ENCODE results near the gene UGT2B7. TPM values are rescaled to one million over a fixed set of nuclear protein-coding genes. Genes with fewer than 3 reads are reported as not detected.
"Not testable (repeated sequence)": the region's sequence is repeated elsewhere in the genome, so short reads cannot be mapped to it uniquely, and the experiment has no call there.

UGT2B7 gene
- total RNA-seq (2014; rRNA removed): not detected in 2 replicates
- not detected for Bru-seq, nascent RNA
- BruChase-seq, experiment 1, labeled RNA remaining after a 6-hour chase: not detected
- BruChase-seq, experiment 2, labeled RNA remaining after a 2-hour chase: not detected
- long read RNA-seq: 0 reads

DNA sequence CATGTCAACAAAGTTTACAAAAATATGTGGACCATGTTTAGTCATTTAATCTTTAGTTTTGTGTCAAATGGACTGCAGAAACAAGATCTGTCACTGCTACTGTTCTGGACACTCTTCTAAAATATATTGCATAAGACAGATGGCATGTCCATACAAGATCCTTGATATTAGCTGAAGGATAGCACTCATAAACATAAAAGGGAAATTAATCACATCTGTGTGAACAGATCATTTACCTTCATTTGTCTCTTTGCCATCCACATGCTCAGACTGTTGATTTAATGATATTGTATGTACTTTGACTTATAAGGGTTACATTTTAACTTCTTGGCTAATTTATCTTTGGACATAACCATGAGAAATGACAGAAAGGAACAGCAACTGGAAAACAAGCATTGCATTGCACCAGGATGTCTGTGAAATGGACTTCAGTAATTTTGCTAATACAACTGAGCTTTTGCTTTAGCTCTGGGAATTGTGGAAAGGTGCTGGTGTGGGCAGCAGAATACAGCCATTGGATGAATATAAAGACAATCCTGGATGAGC, at the start of gene UGT2B7:
Gene UGT2B7, plus strand, starts transcription at position 364 of the 546 bp plus-strand sequence. Its CDS starts 47 bp downstream, at position 411.
- Histone ChIP-seq H3K4me2 (ENCODE audit: low read length) (peak within 1 kb of the TSS; percentile 51), H3K27me3 (ENCODE audit: low read length) (no peaks in the 10 kb centered on the region), H4K20me1 (ENCODE audit: low read length) (no peaks in the 10 kb centered on the region), H3K9ac (ENCODE audit: low read length) (peak within 1 kb of the TSS; percentile 11), H2AFZ (ENCODE audit: low read length) (no peak within 1 kb of the TSS), H3K36me3 (ENCODE audit: low read depth, low read length) (no peaks in the 10 kb centered on the region), H3K9me3 (ENCODE audit: low read length) (no peaks in the 10 kb centered on the region), H3K9me2 (replicated peaks; ENCODE audit: low read length) (no peaks in the 10 kb centered on the region), H3K27ac (ENCODE audit: low read length) (peak within 1 kb of the TSS; percentile 89), H3F3A (ENCODE audit: low read length, unreplicated experiment) (peaks cover 17% of the 10 kb centered on the region), H3K4me1 (ENCODE audit: insufficient read depth, low read length) (peaks cover 59% of the 10 kb centered on the region), H3K4me3 (ENCODE audit: low read length) (no peak within 1 kb of the TSS), H3K79me2 (ENCODE audit: low read length) (no peaks in the 10 kb centered on the region)
- DNase-seq (peak; percentile 35), ATAC-seq (no peak; the same call in 1 of the 2 replicates)
- intact Hi-C loops (cut with micrococcal nuclease): loop anchor here (5.0 to 10.0 kb wide), 8 partner anchors 54 to 751 kb away; partner anchors contain the start of gene UGT2A3
- BruUV-seq (replicated peaks): no TSS peak
- no peak for TF ChIP-seq EZH2phosphoT487 (IDR thresholded peaks at IDR 0.05; ENCODE audit: borderline replicate concordance, low read length)
- TF ChIP-seq, protein P1, sequence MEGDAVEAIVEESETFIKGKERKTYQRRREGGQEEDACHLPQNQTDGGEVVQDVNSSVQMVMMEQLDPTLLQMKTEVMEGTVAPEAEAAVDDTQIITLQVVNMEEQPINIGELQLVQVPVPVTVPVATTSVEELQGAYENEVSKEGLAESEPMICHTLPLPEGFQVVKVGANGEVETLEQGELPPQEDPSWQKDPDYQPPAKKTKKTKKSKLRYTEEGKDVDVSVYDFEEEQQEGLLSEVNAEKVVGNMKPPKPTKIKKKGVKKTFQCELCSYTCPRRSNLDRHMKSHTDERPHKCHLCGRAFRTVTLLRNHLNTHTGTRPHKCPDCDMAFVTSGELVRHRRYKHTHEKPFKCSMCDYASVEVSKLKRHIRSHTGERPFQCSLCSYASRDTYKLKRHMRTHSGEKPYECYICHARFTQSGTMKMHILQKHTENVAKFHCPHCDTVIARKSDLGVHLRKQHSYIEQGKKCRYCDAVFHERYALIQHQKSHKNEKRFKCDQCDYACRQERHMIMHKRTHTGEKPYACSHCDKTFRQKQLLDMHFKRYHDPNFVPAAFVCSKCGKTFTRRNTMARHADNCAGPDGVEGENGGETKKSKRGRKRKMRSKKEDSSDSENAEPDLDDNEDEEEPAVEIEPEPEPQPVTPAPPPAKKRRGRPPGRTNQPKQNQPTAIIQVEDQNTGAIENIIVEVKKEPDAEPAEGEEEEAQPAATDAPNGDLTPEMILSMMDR (conservative IDR thresholded peaks at IDR 0.05; ENCODE audit: low read depth, low read length): no peak
- no peak for TF ChIP-seq EZH2 (IDR thresholded peaks at IDR 0.05; ENCODE audit: low read length, unreplicated experiment)
- CTCF ChIA-PET: no interaction called here
- POLR2A ChIA-PET (ENCODE audit: unreplicated experiment): interaction anchor here (0.7 kb wide), 1 partner anchor 532 kb away, joined by 5 read pairs; no protein-coding TSS in a partner anchor

DNA sequence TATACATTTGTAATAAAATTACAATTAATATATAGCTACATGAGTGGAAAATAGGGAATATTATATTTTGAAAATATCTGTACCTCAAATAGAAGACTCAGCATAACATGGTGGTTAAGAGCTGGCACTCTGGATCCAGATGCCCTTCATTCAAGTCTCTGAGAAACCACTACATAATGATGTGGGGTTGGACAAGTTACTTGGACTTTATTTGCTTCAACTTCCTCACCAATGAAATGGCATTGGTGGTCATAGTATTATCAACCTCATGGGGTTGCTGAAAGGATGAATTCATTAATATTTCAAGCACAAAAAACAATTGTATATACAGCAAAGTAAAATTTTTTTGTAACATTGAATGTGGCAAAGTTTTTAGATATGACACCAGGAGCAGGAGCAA, 46.4 kb upstream of the UGT2B7 start:
- BruUV-seq (replicated peaks): no TSS peak
- intact Hi-C loops (cut with micrococcal nuclease): loop anchor here (10.0 kb wide), 1 partner anchor 115 kb away; no protein-coding TSS in a partner anchor

DNA sequence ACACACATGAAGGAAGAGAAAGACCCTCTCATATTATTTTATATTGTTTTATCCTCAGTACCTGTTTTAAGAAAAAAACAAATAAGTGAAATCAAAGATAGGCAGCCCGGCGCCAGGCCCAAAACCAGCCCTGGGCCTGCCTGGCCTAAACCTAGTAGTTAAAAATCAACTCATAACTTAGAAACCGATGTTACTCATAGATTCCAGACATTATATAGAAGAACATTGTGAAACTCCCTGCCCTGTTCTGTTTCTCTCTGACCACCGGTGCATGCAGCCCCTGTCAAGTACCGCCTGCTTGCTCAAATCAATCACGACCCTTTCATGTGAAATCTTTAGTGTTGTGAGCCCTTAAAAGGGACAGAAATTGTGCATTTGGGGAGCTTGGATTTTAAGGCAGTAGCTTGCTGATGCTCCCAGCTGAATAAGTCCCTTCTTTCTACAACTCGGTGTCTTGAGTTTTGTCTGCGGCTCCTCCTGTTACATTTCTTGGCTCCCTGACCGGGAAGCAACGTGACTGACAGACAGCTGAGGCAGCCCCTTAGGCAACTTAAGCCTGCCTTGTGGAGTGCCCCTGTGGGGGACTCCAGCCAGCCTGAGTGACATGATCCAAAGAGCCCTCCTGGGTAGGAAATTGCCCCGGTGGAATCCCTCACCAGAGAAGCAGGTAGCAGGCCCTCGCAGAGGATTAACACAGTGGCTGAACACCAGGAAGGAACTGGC, 45.3 kb upstream of the UGT2B7 start:
- ATAC-seq; H3K4me3 ChIP-seq (ENCODE audit: low read length); H3K9ac ChIP-seq (ENCODE audit: low read length); H3K27ac ChIP-seq (ENCODE audit: low read length); H3K79me2 ChIP-seq (ENCODE audit: low read length); H3K36me3 ChIP-seq (ENCODE audit: low read depth, low read length); intact Hi-C loops (cut with micrococcal nuclease); H4K20me1 ChIP-seq (ENCODE audit: low read length); H3K27me3 ChIP-seq (ENCODE audit: low read length); CTCF ChIA-PET; H3K4me2 ChIP-seq (ENCODE audit: low read length); BruUV-seq (replicated peaks); H3F3A ChIP-seq (ENCODE audit: low read length, unreplicated experiment); POLR2A ChIA-PET (ENCODE audit: unreplicated experiment); H3K9me3 ChIP-seq (ENCODE audit: low read length); H3K9me2 ChIP-seq (replicated peaks; ENCODE audit: low read length); H2AFZ ChIP-seq (ENCODE audit: low read length); DNase-seq: not testable (repeated sequence)
- H3K4me1 ChIP-seq (ENCODE audit: insufficient read depth, low read length): peaks cover 16% of the 10 kb centered on the region

More for the DNA sequence above, 46.4 kb upstream of the UGT2B7 start:
- TF ChIP-seq EZH2phosphoT487 (IDR thresholded peaks at IDR 0.05; ENCODE audit: borderline replicate concordance, low read length) (no peak), EZH2 (IDR thresholded peaks at IDR 0.05; ENCODE audit: low read length, unreplicated experiment) (no peak)
- TF ChIP-seq, protein P1 (conservative IDR thresholded peaks at IDR 0.05; ENCODE audit: low read depth, low read length): no peak
- no peak overlapping the region for H2AFZ ChIP-seq (ENCODE audit: low read length)
- POLR2A ChIA-PET (ENCODE audit: unreplicated experiment): interaction anchor here (0.7 kb wide), 1 partner anchor 73 kb away, joined by 3 read pairs; no protein-coding TSS in a partner anchor
- peaks cover 7% of the 10 kb centered on the region for H3K4me1 ChIP-seq (ENCODE audit: insufficient read depth, low read length)
- no peak overlapping the region for H3K9ac ChIP-seq (ENCODE audit: low read length)
- H3K27ac ChIP-seq (ENCODE audit: low read length): no peak overlapping the region
- no peaks in the 10 kb centered on the region for H3F3A ChIP-seq (ENCODE audit: low read length, unreplicated experiment)
- H4K20me1 ChIP-seq (ENCODE audit: low read length): no peaks in the 10 kb centered on the region
- H3K36me3 ChIP-seq (ENCODE audit: low read depth, low read length): no peaks in the 10 kb centered on the region
- H3K9me3 ChIP-seq (ENCODE audit: low read length): no peaks in the 10 kb centered on the region
- CTCF ChIA-PET: no interaction called here
- ATAC-seq (no peak), DNase-seq (no peak)
- H3K27me3 ChIP-seq (ENCODE audit: low read length): no peaks in the 10 kb centered on the region
- H3K4me2 ChIP-seq (ENCODE audit: low read length): no peak overlapping the region
- H3K79me2 ChIP-seq (ENCODE audit: low read length): no peaks in the 10 kb centered on the region
- H3K9me2 ChIP-seq (replicated peaks; ENCODE audit: low read length): no peaks in the 10 kb centered on the region
- H3K4me3 ChIP-seq (ENCODE audit: low read length): no peak overlapping the region

All from PC-3 (cell line).